ENCODE results near the gene CDH23. TPM values are rescaled to one million over a fixed set of nuclear protein-coding genes. Genes with fewer than 3 reads are reported as not detected.
"Not testable (repeated sequence)": the region's sequence is repeated elsewhere in the genome, so short reads cannot be mapped to it uniquely, and the experiment has no call there.

The CDH23 gene
- total RNA-seq, 2 experiments from 2014 or later, result 4.7 to 4.9 TPM

DNA sequence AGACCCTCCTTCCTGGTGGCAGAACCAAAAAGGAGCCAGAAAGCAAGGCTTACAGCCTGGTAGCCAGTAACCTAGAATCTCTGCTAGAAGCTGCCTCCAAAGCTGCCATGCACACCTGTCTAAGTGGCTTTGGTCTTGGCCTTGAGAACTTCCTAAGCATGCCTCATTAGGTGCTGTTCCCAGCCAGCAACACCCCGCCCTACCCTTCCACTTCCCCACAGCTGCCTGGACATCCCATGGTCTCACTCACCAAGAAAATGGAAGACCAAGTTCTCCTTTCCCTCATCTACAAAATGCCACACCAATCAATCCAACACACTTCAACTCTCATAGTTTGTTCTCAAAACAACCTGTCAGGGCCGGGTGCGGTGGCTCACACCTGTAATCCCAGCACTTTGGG is 450.1 kb downstream of the CDH23 start:
- peaks cover 68% of the 10 kb centered on the region for H3K4me1 Mint-ChIP-seq (ENCODE audit: low read depth)
- H3K9me3 Mint-ChIP-seq (ENCODE audit: insufficient read depth), result no peaks in the 10 kb centered on the region
- no peak for ATAC-seq
- no peak overlapping the region for H3K4me3 Mint-ChIP-seq
- no peak overlapping the region for H3K27ac Mint-ChIP-seq
- ChIA-PET CTCF (no interaction called here), POLR2A (no interaction called here)
- no peaks in the 10 kb centered on the region for H3K27me3 Mint-ChIP-seq (ENCODE audit: low read depth)
- peaks cover 16% of the 10 kb centered on the region for H3K36me3 Mint-ChIP-seq (ENCODE audit: low read depth)
- no peak for DNase-seq

DNA sequence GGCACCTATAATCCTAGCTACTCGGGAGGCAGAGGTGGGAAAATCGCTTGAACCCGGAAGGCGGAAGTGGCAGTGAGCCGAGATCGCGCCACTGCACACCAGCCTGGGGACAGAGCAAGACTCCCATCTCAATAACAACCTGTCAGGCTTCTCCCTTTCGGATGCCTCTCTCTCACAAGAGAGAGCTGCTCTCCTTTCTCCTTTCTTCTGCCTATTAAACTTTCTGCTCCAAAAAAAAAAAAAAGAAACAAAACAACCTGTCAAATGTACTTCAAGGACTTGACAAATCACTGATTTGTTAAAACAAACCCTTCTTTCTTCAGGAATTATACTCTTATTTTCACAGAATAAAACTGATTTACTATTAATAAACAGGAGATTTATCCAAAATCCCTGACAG is 450.7 kb downstream of the CDH23 start:
- POLR2A ChIA-PET, result no interaction called here
- Mint-ChIP-seq H3K27ac (no peak overlapping the region), H3K4me3 (no peak overlapping the region), H3K9me3 (ENCODE audit: insufficient read depth) (no peaks in the 10 kb centered on the region), H3K27me3 (ENCODE audit: low read depth) (no peaks in the 10 kb centered on the region), H3K4me1 (ENCODE audit: low read depth) (peaks cover 71% of the 10 kb centered on the region), H3K36me3 (ENCODE audit: low read depth) (peaks cover 16% of the 10 kb centered on the region)
- DNase-seq (no peak), ATAC-seq (no peak)
- CTCF ChIA-PET, result no interaction called here

DNA sequence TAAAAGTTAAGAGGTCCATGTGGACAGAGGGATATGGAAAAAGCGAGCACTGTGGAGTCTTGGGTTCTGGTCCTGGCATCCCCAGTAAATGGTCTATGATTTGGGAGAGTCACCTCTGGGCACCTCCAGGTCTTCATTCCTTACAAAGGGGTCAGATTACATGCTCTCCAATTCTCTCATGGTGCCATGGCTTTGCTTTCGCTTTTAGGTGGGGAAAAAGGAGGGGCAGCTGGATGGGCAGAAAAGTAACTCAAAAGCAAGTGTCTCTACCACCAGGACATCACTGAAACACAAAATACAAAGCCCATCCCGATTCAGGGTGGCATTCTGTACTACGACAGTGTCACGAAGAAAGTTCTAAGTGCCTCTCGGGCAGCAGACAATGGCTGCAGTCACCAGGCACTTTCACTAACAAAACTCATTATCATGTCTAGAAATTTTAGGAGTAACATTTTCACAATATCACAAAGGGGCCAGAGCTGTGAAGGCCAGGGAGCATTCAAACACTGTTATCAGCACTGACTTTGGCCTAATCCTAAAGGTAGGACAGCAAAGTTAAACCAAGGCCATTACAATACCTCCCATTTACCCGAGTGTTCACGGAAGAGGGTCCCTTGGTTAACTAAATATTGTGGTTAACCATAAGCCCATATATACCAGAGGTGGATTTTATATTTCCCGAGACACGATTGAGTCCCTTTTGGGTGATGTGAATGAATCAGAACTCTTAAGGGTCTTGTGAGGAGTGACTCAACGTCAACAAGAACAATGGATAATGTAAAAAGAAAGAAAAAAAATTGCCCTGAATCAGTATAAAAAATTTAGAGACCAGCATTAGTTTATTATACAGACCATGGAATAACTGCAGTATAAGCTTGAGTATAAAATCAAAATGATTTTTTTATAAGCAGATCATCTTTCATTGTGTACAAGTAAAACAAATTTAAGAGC is 451.9 kb downstream of the CDH23 start:
- no peaks in the 10 kb centered on the region for H3K9me3 Mint-ChIP-seq (ENCODE audit: insufficient read depth)
- POLR2A ChIA-PET, result interaction anchor here (0.6 to 1.9 kb wide), 2 partner anchors 8 to 471 kb away, joined by 4 read pairs; no protein-coding TSS in a partner anchor
- peaks cover 65% of the 10 kb centered on the region for H3K4me1 Mint-ChIP-seq (ENCODE audit: low read depth)
- peak overlapping the region; percentile 15 for H3K4me3 Mint-ChIP-seq
- CTCF ChIA-PET, result interaction anchor here (1.0 to 3.1 kb wide), 6 partner anchors 8 to 151 kb away, joined by 3 to 20 read pairs (median 3); no protein-coding TSS in a partner anchor
- no peak for DNase-seq
- no peak for ATAC-seq
- H3K36me3 Mint-ChIP-seq (ENCODE audit: low read depth), result peaks cover 16% of the 10 kb centered on the region
- no peak overlapping the region for H3K27ac Mint-ChIP-seq
- no peaks in the 10 kb centered on the region for H3K27me3 Mint-ChIP-seq (ENCODE audit: low read depth)

DNA sequence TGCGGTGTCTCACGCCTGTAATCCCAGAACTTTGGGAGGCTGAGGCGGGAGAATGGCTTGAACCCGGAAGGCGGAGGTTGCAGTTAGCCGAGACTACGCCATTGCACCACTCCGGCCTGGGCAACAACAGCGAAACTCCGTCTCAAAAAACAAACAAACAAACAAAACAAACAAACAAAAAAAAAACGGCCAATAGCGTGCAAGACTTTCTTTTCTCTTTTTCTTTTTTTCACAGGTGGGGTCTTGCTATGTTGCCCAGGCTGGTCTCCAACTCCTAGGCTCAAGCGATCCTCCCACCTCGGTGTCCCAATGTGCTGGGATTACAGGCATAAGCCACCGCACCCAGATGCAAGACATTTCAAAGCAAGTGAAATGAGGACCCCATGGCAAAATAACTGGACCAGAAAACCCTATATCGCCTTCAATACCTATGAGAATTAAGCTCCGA is 452.8 kb downstream of the CDH23 start:
- H3K36me3 Mint-ChIP-seq (ENCODE audit: low read depth), result peaks cover 14% of the 10 kb centered on the region
- CTCF ChIA-PET, result interaction anchor here (1.0 to 3.1 kb wide), 7 partner anchors 9 to 152 kb away, joined by 3 to 20 read pairs (median 3); no protein-coding TSS in a partner anchor
- H3K27ac Mint-ChIP-seq, result no peak overlapping the region
- H3K4me1 Mint-ChIP-seq (ENCODE audit: low read depth), result peaks cover 57% of the 10 kb centered on the region
- DNase-seq, result no peak
- POLR2A ChIA-PET, result interaction anchor here (1.9 kb wide), 2 partner anchors 9 to 29 kb away, joined by 4 to 6 read pairs; no protein-coding TSS in a partner anchor
- ATAC-seq, result no peak
- H3K4me3 Mint-ChIP-seq, result peak overlapping the region; percentile 91
- no peaks in the 10 kb centered on the region for H3K9me3 Mint-ChIP-seq (ENCODE audit: insufficient read depth)
- H3K27me3 Mint-ChIP-seq (ENCODE audit: low read depth), result no peaks in the 10 kb centered on the region

DNA sequence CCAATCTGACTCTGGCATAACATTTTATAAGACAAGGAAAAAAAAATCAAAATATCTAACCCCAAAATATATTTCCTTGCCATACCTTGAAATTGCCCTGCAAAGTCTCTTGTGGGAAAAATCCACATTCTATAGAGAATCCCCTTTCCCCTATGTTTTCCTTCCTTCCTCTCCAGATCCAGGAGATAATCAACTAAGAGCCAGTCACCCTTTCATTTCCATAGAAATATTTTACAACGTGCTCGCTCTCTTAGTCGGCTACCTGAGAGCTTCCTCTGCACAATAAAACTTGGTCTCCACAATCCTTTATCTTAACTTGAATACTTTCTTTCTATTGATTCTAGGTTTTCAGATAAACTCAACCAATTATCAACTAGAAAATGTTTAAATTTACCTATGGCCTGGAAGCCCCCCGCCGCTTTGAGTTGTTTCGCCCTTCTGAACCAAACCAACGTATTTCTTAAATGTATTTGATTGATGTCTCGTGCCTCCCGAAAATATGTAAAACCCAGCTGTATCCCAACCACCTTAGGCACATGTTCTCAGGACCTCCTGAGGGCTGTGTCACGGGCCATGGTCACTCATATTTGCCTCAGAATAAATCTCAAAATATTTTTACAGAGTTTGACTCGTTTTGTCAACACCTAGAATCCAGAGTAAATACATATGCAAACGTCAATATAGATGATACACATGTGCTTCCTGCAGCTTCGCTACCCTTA is 453.5 kb downstream of the CDH23 start:
- peaks cover 11% of the 10 kb centered on the region for H3K36me3 Mint-ChIP-seq (ENCODE audit: low read depth)
- H3K9me3 Mint-ChIP-seq (ENCODE audit: insufficient read depth), result no peaks in the 10 kb centered on the region
- DNase-seq, result no peak
- H3K4me1 Mint-ChIP-seq (ENCODE audit: low read depth), result peaks cover 51% of the 10 kb centered on the region
- H3K27me3 Mint-ChIP-seq (ENCODE audit: low read depth), result no peaks in the 10 kb centered on the region
- H3K27ac Mint-ChIP-seq, result peak overlapping the region; percentile 73
- peak overlapping the region; percentile 91 for H3K4me3 Mint-ChIP-seq
- CTCF ChIA-PET, result interaction anchor here (1.0 to 3.1 kb wide), 4 partner anchors 12 to 474 kb away, joined by 3 to 20 read pairs (median 8); no protein-coding TSS in a partner anchor
- POLR2A ChIA-PET, result interaction anchor here (0.7 to 1.9 kb wide), 6 partner anchors 9 to 29 kb away, joined by 3 to 6 read pairs (median 4); no protein-coding TSS in a partner anchor
- ATAC-seq, result no peak

DNA sequence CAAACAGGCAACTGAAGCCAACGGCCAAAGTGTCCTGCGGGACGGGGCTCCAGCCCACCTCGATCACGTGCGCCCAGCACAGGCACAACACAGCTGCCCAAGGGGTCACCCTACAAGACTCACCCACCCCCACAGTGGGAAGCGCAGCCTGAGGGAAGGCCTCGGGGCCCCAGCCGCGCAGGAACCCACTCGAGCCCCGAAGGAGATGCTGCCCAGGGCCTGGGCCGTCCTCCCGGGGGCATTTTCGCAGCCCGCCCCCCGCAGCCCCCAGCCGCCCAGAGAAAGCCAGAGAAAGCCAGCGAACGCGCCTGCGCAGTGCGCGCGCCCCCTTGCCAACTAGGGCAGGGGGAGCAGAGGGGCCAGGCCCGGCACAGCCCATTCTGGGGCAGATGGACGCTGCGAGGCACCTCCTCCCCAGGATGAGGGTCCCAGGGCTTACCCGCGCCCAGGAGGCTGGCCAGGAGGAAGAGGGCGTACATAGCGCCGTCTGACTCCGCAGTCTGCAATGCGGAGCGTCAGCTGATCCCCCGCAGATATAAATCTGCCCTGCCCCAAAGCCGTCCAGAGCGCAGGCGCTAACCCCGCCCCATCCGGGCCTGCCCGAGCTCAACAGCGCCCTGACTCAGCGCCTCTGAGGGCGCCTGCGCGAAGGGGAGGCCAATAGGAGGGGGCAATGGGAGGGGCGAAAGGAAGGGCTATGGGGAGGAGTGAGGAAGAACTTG is 454.2 kb downstream of the CDH23 start, which contains the start of gene PSAP:
PSAP (minus strand) TSS at position 509 of the 722 bp plus-strand sequence; CDS start at position 479, 30 bp downstream.
- peak within 1 kb of the TSS; percentile 91 for H3K4me3 Mint-ChIP-seq
- H3K27me3 Mint-ChIP-seq (ENCODE audit: low read depth), result peaks cover 2% of the 10 kb centered on the region
- ATAC-seq, result peak; percentile 98
- peaks cover 6% of the 10 kb centered on the region for H3K36me3 Mint-ChIP-seq (ENCODE audit: low read depth)
- H3K4me1 Mint-ChIP-seq (ENCODE audit: low read depth), result peaks cover 44% of the 10 kb centered on the region
- H3K9me3 Mint-ChIP-seq (ENCODE audit: insufficient read depth), result no peaks in the 10 kb centered on the region
- ChIA-PET CTCF (interaction anchor here (0.9 to 3.1 kb wide), 9 partner anchors 10 to 475 kb away, joined by 3 to 20 read pairs (median 3); no protein-coding TSS in a partner anchor), POLR2A (interaction anchor here (1.0 to 1.9 kb wide), 5 partner anchors 8 to 28 kb away, joined by 3 to 6 read pairs (median 4); no protein-coding TSS in a partner anchor)
- DNase-seq, result peak; percentile 99
- H3K27ac Mint-ChIP-seq, result peak within 1 kb of the TSS; percentile 73

DNA sequence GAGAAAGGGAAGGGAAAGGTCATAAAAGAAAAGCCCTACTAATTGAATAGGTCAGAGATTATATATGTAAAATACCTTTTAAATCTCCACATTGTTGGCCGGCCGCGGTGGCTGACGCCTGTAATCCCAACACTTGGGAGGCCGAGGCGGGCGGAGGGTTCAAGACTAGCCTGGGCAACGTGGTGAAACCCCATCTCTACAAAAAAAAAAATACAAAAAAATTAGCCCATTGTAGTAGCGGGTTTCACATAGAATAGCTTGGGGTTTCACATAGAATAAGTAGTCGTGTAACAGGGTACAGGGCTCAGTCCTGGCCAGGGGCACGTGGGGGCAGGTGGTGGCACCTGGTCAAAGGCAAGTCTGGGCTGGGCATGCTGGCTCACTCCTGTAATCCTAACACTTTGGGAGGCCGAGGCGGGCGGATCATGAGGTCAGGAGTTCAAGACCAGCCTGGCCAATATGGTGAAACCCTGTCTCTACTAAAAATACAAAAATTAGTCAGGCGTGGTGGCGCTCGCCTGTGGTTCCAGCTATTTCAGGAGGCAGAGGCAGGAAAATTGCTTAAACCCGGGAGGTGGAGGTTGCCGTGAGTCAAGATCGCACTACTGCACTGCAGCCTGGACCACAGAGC is 454.9 kb downstream of the CDH23 start:
- Mint-ChIP-seq H3K4me1 (ENCODE audit: low read depth) (peaks cover 43% of the 10 kb centered on the region), H3K4me3 (peak overlapping the region; percentile 91), H3K27ac (peak overlapping the region; percentile 73)
- ATAC-seq; H3K9me3 Mint-ChIP-seq (ENCODE audit: insufficient read depth); H3K27me3 Mint-ChIP-seq (ENCODE audit: low read depth); H3K36me3 Mint-ChIP-seq (ENCODE audit: low read depth); DNase-seq: not testable (repeated sequence)
- ChIA-PET CTCF (interaction anchor here (0.9 to 3.1 kb wide), 8 partner anchors 11 to 475 kb away, joined by 3 to 20 read pairs (median 3); no protein-coding TSS in a partner anchor), POLR2A (interaction anchor here (1.3 to 1.9 kb wide), 2 partner anchors 14 to 27 kb away, joined by 3 to 6 read pairs; no protein-coding TSS in a partner anchor)

DNA sequence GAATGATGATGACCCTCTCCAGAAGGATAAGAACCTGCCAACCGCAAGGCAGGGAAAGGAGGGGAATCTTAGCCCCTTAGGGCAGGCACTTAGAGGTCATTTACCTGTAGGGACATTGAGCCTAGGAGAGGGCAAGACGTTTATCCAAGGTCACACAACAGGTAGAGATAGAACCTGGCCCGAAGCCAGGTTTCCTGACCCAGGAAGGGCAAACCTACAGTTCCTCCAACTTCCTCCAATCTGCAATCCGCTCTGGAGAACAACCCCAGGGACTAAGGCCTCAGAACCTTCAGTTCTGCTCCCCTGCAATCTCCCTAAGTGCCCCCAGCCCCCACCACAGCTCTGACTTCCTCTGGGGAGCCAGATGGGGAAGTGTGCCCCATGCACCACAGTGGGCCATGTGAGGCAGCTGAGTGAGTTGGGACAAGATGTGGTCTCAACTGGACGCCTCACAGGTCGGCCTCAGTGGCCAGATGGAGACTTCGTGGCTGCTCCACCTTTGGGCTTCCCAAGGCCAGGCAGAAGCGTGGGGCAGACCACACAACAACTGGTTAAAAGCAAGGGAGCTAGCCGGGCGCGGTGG is 455.7 kb downstream of the CDH23 start:
- H3K4me1 Mint-ChIP-seq (ENCODE audit: low read depth), result peaks cover 38% of the 10 kb centered on the region
- no peak overlapping the region for H3K27ac Mint-ChIP-seq
- H3K36me3 Mint-ChIP-seq (ENCODE audit: low read depth), result peaks cover 6% of the 10 kb centered on the region
- POLR2A ChIA-PET, result interaction anchor here (1.0 kb wide), 1 partner anchor 233 kb away, joined by 3 read pairs; no protein-coding TSS in a partner anchor
- CTCF ChIA-PET, result interaction anchor here (1.6 to 2.9 kb wide), 2 partner anchors 43 to 196 kb away, joined by 3 to 19 read pairs; no protein-coding TSS in a partner anchor
- H3K9me3 Mint-ChIP-seq (ENCODE audit: insufficient read depth), result no peaks in the 10 kb centered on the region
- DNase-seq (no peak), ATAC-seq (no peak)
- peaks cover 2% of the 10 kb centered on the region for H3K27me3 Mint-ChIP-seq (ENCODE audit: low read depth)
- H3K4me3 Mint-ChIP-seq, result no peak overlapping the region

DNA sequence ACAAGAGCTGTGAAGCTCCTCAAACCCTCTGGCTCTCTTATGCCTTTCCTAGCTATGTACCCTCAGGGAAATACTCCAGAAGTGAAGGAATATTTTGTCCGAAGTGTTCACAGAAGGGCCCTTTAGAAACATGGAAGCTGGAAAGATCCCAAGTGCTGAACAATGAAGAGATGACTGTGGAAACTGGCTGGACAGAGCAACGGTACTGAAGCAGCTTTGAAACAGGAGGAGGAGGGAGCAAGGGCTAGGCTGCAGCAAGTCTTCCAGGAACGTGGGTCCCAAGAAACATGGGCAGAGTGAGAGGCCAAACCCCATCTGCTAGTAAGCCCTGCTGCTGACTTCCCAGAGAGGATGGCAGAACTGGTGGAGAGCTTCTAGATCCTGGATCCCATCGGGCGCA is 457.3 kb downstream of the CDH23 start:
- Mint-ChIP-seq H3K9me3 (ENCODE audit: insufficient read depth) (no peaks in the 10 kb centered on the region), H3K27me3 (ENCODE audit: low read depth) (peaks cover 2% of the 10 kb centered on the region), H3K4me3 (no peak overlapping the region), H3K27ac (no peak overlapping the region), H3K36me3 (ENCODE audit: low read depth) (peaks cover 6% of the 10 kb centered on the region), H3K4me1 (ENCODE audit: low read depth) (peaks cover 24% of the 10 kb centered on the region)
- ATAC-seq, result no peak
- CTCF ChIA-PET, result interaction anchor here (1.5 to 2.9 kb wide), 2 partner anchors 42 to 195 kb away, joined by 3 to 19 read pairs; no protein-coding TSS in a partner anchor
- POLR2A ChIA-PET, result interaction anchor here (1.3 kb wide), 1 partner anchor 81 kb away, joined by 4 read pairs; the partner anchor contains the start of gene VSIR
- no peak for DNase-seq

DNA sequence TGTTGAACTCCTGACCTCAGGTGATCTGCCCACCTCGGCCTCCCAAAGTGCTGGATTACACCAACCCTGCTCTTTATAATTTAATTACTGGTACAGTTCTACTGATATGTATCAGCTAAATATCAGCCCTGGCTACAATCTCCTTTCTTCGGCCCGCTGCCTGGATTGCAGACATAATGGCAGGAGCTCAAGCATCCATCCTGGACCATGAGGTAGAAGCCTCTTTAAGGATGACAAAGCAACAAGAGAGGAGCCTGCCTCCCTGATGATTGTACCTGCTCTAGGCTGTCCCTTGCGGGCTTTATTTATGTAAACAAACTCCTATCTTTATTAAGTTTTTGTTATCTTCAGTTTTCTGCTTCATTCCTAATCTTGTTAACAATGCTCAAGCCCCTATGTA is 459.9 kb downstream of the CDH23 start:
- POLR2A ChIA-PET, result no interaction called here
- Mint-ChIP-seq H3K27ac (no peak overlapping the region), H3K4me1 (ENCODE audit: low read depth) (peaks cover 5% of the 10 kb centered on the region), H3K36me3 (ENCODE audit: low read depth) (no peaks in the 10 kb centered on the region), H3K27me3 (ENCODE audit: low read depth) (peaks cover 2% of the 10 kb centered on the region), H3K4me3 (no peak overlapping the region), H3K9me3 (ENCODE audit: insufficient read depth) (no peaks in the 10 kb centered on the region)
- CTCF ChIA-PET, result no interaction called here
- DNase-seq (no peak), ATAC-seq (no peak)

All from activated CD8-positive, alpha-beta T cell treated with anti-CD3 and anti-CD28 coated beads, Interleukin-2, amount 10 ng/mL, durations not matched to agents 7 days and 5 days (primary cell).